ENCODE results near the gene NFU1.
"Not testable (repeated sequence)": the region's sequence is repeated elsewhere in the genome, so short reads cannot be mapped to it uniquely, and the experiment has no call there.

NFU1 gene

DNA sequence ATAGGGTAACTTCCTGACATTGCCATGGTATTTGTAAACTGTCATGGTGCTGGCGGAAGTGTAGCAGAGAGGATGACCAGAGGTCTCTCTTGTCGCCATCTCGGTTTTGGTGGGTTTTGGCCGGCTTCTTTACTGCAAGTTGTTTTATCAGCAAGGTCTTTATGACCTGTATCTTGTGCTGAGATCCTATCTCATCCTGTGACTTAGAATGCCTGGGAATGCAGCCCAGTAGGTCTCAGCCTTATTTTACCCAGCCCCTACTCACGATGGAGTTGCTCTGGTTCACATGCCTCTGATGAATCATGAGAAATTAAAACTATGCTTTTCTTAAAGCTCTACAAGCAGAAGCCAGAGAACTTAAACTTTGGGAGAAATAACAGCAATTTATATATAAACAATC is 12.7 kb upstream of the NFU1 start:
- no peak for DNase-seq

DNA sequence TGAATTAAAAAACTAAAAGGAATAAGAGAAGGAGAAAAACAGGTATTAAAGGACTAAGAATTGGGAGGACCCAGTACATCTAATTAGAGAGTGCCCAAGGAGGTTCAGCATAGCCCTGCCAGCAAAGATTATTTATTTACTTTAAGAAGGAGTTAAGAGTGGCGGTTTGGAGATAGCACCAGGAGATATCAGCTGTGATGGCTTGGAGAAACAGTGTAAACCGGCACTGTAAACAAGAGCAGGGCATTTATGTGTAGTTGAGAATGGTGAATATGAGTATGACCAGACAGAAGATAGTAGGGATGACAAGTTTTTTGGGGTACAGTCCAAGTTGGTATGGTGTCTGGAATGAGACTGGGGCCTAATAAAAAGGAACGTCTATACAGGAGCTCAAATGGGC is 6.4 kb upstream of the NFU1 start:
- DNase-seq: not testable (repeated sequence)

- DNase-seq: not testable (repeated sequence)
Observed at GRCh38 chr2:69439499-69439898, 2.3 kb upstream of the NFU1 start.

DNA sequence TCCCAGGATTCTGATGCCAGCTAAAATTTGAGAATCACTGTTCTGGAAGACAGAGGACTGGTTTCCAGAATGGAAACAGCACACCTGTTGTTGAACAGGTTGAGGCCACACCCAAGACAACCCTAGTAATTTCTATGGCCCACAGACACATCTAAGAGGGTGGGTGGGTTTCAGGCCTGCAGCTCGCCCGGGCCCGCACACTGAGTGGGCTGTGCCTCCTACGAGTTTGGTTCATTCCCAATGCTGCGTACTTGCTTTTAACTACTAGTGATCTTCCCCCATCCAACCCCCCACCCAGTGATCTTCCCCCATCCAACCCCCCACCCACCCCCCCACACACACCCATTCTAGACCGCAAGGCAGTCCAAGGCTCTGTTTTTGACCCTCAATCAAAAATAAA is 1.3 kb upstream of the NFU1 start:
- DNase-seq: no peak

- no peak for DNase-seq
Observed at GRCh38 chr2:69437751-69438154, 518 bp upstream of the NFU1 start.

GRCh38 chr2:69436596-69436937 is 668 bp downstream of the NFU1 start:
- DNase-seq: no peak

GRCh38 chr2:69434753-69435152 is 2.5 kb downstream of the NFU1 start:
- no peak for DNase-seq

GRCh38 chr2:69429491-69430183 is 7.6 kb downstream of the NFU1 start:
- no peak for DNase-seq

- no peak for DNase-seq
Observed at GRCh38 chr2:69428981-69429380, 8.3 kb downstream of the NFU1 start.

GRCh38 chr2:69424419-69424818 is 12.8 kb downstream of the NFU1 start:
- no peak for DNase-seq

- DNase-seq: no peak
Observed at GRCh38 chr2:69422198-69422597, 15.0 kb downstream of the NFU1 start.

DNA sequence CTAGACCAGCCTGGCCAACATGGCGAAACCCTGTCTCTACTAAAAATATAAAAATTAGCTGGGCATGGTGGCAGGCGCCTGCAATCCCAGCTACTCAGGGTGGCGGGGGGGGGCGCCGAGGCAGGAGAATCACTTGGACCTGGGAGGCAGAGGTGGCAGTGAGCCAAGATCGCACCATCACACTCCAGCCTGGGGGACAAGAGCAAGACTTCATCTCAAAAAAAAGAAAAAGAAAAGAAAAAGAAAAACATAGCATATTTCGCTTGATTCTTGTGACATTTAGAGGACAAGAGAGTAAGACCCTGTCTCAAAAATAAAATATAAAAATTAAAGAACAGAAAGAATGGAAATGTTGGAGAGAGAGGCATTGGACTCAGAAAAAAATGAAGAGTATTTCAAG is 18.1 kb downstream of the NFU1 start:
- not testable (repeated sequence) for DNase-seq

DNA sequence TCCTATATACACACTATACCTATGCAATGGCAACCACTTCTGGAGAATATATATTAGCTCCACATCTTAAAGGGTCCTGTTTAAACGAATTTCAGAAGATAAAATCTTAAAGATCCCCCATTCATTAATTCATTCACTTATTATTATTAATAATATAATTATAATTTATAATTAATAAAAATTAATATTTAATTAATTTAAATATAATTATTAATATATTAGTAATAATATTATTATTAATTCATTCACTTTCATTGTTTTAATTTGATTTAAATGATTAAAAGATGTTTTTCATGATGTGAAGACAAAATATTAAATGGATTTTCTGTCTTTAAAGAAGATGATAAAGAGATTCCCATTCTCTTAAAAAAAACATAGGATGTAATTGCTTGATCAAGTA is 21.1 kb downstream of the NFU1 start:
- DNase-seq: no peak

GRCh38 chr2:69411120-69411519 is 26.1 kb downstream of the NFU1 start:
- no peak for DNase-seq

- DNase-seq: no peak
Observed at GRCh38 chr2:69405306-69405705, 31.9 kb downstream of the NFU1 start.

DNA sequence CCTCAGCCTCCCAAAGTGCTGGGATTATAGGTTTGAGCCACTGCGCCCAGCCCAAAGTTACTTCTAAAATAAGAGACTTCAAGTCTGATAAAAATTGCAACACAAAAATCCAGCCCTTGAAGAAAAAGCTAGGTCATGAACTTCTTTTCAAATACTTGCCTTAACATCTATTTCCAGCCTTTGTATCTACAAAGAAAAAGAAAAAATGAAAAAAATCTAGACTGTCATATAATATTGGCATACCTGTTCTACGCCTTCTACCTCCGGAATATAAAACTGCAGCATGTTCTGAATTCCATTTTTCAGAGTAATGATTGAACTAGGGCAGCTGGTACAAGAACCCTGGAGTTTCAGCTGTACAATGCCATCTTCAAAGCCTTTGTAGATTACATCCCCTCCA is 37.1 kb downstream of the NFU1 start:
- DNase-seq: no peak

DNA sequence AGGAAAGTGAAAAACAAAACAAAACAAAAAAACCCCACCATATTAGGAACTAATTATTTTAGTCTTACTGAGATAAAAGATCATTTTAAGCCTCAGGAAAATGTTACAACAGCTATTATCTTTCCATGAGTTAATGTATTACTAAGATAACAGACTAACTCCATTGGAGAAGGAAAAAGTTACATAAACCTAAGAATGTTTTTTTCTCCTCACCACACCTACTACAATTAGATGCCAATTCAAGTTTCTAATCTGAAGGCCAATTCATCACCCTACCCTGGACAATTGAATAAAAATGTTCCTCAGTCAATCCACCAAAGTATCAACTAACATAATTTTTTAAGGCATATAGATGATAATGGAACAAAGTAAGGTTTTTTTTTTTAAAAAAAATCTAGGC is 40.0 kb downstream of the NFU1 start:
- no peak for DNase-seq

DNA sequence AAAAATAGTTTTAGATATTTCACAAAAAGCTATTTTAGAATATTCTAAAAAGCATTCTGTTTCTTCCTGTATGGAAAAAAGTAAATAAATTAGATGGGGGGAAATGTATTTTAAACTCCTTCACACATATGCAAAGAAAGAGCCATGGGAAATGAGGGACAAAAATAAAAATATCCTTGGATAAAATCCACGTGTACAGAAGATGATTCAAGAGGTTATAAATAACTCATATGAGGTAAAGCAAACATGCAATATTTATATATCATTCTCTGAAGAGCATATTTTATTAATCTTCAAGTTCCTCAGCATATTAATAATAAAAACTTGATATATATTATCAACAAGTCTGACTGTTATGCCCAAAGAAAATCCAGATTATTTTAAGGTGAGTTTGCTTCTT is 41.4 kb downstream of the NFU1 start:
- DNase-seq: no peak

- no peak for DNase-seq
Observed at GRCh38 chr2:69393963-69394362, 43.3 kb downstream of the NFU1 start.

- no peak for DNase-seq
Observed at GRCh38 chr2:69390471-69390870, 46.8 kb downstream of the NFU1 start.

- no peak for DNase-seq
Observed at GRCh38 chr2:69390001-69390400, 47.2 kb downstream of the NFU1 start.

- no peak for DNase-seq
Observed at GRCh38 chr2:69389271-69389670, 48.0 kb downstream of the NFU1 start.

DNA sequence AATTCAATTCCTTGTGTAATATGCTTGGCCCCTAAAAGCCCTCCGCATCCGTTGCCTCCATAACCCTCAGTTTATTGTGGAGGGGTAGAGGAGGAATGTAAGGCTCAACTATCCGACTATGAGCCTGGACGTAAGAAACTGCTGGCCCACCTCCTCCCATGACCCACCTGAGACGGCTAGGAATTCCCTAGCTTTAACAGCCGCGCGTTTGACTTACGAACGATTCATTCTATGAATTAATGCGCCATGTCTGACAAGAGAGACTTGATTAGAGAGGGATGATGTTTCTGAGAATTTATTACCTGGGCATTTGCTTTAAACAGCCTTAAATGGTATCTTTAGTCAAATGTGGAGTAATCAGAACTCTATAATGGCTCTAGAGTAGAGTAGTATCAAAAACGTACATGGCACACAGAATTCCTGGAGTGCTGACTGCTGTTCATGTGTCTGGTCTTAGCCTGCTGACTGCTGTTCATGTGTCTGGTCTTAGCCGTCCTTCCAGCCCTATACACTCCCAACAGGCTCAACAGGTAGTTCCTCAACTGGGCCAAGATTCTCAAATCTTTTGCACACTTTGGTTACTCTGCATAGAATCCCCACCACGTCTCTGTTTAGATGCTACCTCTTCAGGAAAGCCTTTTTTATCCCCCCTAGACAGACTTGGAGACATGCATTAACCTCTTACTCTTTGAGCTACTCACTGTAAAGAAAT is 49.3 kb downstream of the NFU1 start:
- DNase-seq: no peak

GRCh38 chr2:69386789-69387734 is 50.2 kb downstream of the NFU1 start, which contains the start of gene GFPT1:
Gene GFPT1 (minus strand): TSS chr2:69387227. CDS start chr2:69387071, 156 bp downstream.
- DNase-seq: peak; percentile 94
